ENCODE data around the gene EVI5. TPM values are rescaled to one million over a fixed set of nuclear protein-coding genes. Genes with fewer than 3 reads are reported as not detected.

The EVI5 gene
- total RNA-seq, 1 donor from 2014 or later, result 80.4 TPM

- Histone ChIP-seq H4K20me1 (ENCODE audit: insufficient read depth, low read length) (no peaks in the 10 kb centered on the region), H3K4me2 (ENCODE audit: low read length) (no peak overlapping the region), H2AFZ (ENCODE audit: low read depth, low read length) (no peak overlapping the region), H3K4me1 (ENCODE audit: insufficient read depth, low read length) (no peaks in the 10 kb centered on the region), H3K9ac (ENCODE audit: low read length) (no peak overlapping the region), H3K79me2 (ENCODE audit: insufficient read depth, low read length) (no peaks in the 10 kb centered on the region), H3K4me3 (ENCODE audit: insufficient read depth, low read depth, low read length) (no peak overlapping the region), H3K9me3 (ENCODE audit: insufficient read depth, low read depth, low read length) (no peaks in the 10 kb centered on the region), H3K27ac (ENCODE audit: low read depth, low read length) (no peak overlapping the region), H3K36me3 (ENCODE audit: insufficient read depth, low read length) (no peaks in the 10 kb centered on the region), H3K27me3 (ENCODE audit: insufficient read depth, low read length) (no peaks in the 10 kb centered on the region)
- DNase-seq (ENCODE audit: low read depth), result peak; percentile 43
- H3K27me3 Mint-ChIP-seq (ENCODE audit: low read depth, unreplicated experiment), result peaks cover 3% of the 10 kb centered on the region
- H3K4me1 Mint-ChIP-seq (ENCODE audit: low read depth, unreplicated experiment), result peaks cover 19% of the 10 kb centered on the region
- no peaks in the 10 kb centered on the region for H3K9me3 Mint-ChIP-seq (ENCODE audit: unreplicated experiment)
- TF ChIP-seq CTCF (IDR thresholded peaks at IDR 0.05; ENCODE audit: insufficient read depth, low read depth, low read length) (no peak), EZH2 (IDR thresholded peaks at IDR 0.05; ENCODE audit: insufficient read depth, low read length) (no peak)
- peak overlapping the region; percentile 63 for H3K27ac Mint-ChIP-seq (ENCODE audit: unreplicated experiment)
- FAIRE-seq, result no peak
- H3K4me3 Mint-ChIP-seq (ENCODE audit: unreplicated experiment), result no peak overlapping the region
- no peaks in the 10 kb centered on the region for H3K36me3 Mint-ChIP-seq (ENCODE audit: low read depth, unreplicated experiment)
Measured at GRCh38 chr1:92820024-92820423, 35.1 kb upstream of the EVI5 start.

- Mint-ChIP-seq H3K27ac (ENCODE audit: unreplicated experiment) (no peak overlapping the region), H3K27me3 (ENCODE audit: low read depth, unreplicated experiment) (peaks cover 3% of the 10 kb centered on the region), H3K4me3 (ENCODE audit: unreplicated experiment) (no peak overlapping the region), H3K36me3 (ENCODE audit: low read depth, unreplicated experiment) (no peaks in the 10 kb centered on the region), H3K9me3 (ENCODE audit: unreplicated experiment) (peaks cover 2% of the 10 kb centered on the region), H3K4me1 (ENCODE audit: low read depth, unreplicated experiment) (peaks cover 19% of the 10 kb centered on the region)
- Histone ChIP-seq H3K79me2 (ENCODE audit: insufficient read depth, low read length) (no peaks in the 10 kb centered on the region), H3K27ac (ENCODE audit: low read depth, low read length) (no peak overlapping the region), H3K4me1 (ENCODE audit: insufficient read depth, low read length) (no peaks in the 10 kb centered on the region), H3K9ac (ENCODE audit: low read length) (no peak overlapping the region), H3K9me3 (ENCODE audit: insufficient read depth, low read depth, low read length) (no peaks in the 10 kb centered on the region), H4K20me1 (ENCODE audit: insufficient read depth, low read length) (no peaks in the 10 kb centered on the region), H3K36me3 (ENCODE audit: insufficient read depth, low read length) (no peaks in the 10 kb centered on the region), H3K27me3 (ENCODE audit: insufficient read depth, low read length) (no peaks in the 10 kb centered on the region), H3K4me2 (ENCODE audit: low read length) (no peak overlapping the region), H3K4me3 (ENCODE audit: insufficient read depth, low read depth, low read length) (no peak overlapping the region), H2AFZ (ENCODE audit: low read depth, low read length) (no peak overlapping the region)
- TF ChIP-seq EZH2 (IDR thresholded peaks at IDR 0.05; ENCODE audit: insufficient read depth, low read length), result no peak
- TF ChIP-seq CTCF (IDR thresholded peaks at IDR 0.05; ENCODE audit: insufficient read depth, low read depth, low read length), result peak; percentile 53
- DNase-seq (ENCODE audit: low read depth) (no peak), FAIRE-seq (no peak)
Measured at GRCh38 chr1:92817986-92818764, 33.3 kb upstream of the EVI5 start.

GRCh38 chr1:92817137-92817697 is 32.3 kb upstream of the EVI5 start:
- no peaks in the 10 kb centered on the region for H3K36me3 ChIP-seq (ENCODE audit: insufficient read depth, low read length)
- H2AFZ ChIP-seq (ENCODE audit: low read depth, low read length), result no peak overlapping the region
- no peak overlapping the region for H3K27ac Mint-ChIP-seq (ENCODE audit: unreplicated experiment)
- H3K4me2 ChIP-seq (ENCODE audit: low read length), result no peak overlapping the region
- no peaks in the 10 kb centered on the region for H3K36me3 Mint-ChIP-seq (ENCODE audit: low read depth, unreplicated experiment)
- H4K20me1 ChIP-seq (ENCODE audit: insufficient read depth, low read length), result no peaks in the 10 kb centered on the region
- H3K9me3 Mint-ChIP-seq (ENCODE audit: unreplicated experiment), result peaks cover 2% of the 10 kb centered on the region
- H3K4me3 Mint-ChIP-seq (ENCODE audit: unreplicated experiment), result no peak overlapping the region
- H3K9ac ChIP-seq (ENCODE audit: low read length), result no peak overlapping the region
- no peaks in the 10 kb centered on the region for H3K4me1 ChIP-seq (ENCODE audit: insufficient read depth, low read length)
- FAIRE-seq, result no peak
- H3K27ac ChIP-seq (ENCODE audit: low read depth, low read length), result no peak overlapping the region
- peaks cover 3% of the 10 kb centered on the region for H3K27me3 Mint-ChIP-seq (ENCODE audit: low read depth, unreplicated experiment)
- H3K79me2 ChIP-seq (ENCODE audit: insufficient read depth, low read length), result no peaks in the 10 kb centered on the region
- H3K27me3 ChIP-seq (ENCODE audit: insufficient read depth, low read length), result no peaks in the 10 kb centered on the region
- no peaks in the 10 kb centered on the region for H3K9me3 ChIP-seq (ENCODE audit: insufficient read depth, low read depth, low read length)
- TF ChIP-seq EZH2 (IDR thresholded peaks at IDR 0.05; ENCODE audit: insufficient read depth, low read length) (no peak), CTCF (IDR thresholded peaks at IDR 0.05; ENCODE audit: insufficient read depth, low read depth, low read length) (no peak)
- no peak overlapping the region for H3K4me3 ChIP-seq (ENCODE audit: insufficient read depth, low read depth, low read length)
- H3K4me1 Mint-ChIP-seq (ENCODE audit: low read depth, unreplicated experiment), result peaks cover 11% of the 10 kb centered on the region
- no peak for DNase-seq (ENCODE audit: low read depth)
